Measurements from ENCODE around the gene OXER1. TPM values are rescaled to one million over a fixed set of nuclear protein-coding genes. Genes with fewer than 3 reads are reported as not detected.
A peak's percentile ranks its signal among the peaks of the same experiment; 100 is the strongest.

Gene OXER1
- total and polyA plus RNA-seq, 9 of the 15 experiments (the other 6 are each of a cell fraction or from before 2014, with no cell fraction given), result not detected

DNA sequence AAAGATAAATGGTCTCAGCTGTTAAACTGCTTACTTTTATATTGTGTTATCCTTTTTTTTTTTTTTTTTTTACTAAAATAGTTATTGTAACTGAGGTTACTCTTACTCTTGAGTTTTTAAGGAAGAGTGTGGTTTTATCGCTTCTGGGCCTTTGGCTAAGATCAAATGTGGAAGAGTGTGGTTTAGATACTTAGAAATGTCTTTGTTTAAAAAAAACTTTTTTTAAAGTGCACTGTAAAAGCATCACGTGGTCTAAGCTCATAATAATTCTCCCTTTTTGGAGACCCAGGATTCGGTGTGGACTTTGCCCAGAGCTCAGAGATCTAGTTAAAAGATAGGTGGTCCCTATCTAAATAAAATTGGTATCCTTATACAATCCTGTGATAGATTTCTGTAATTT lies 11.9 kb upstream of the OXER1 start:
- WGBS (ENCODE audit: insufficient coverage, low coverage, missing lambda C conversion rate), result 18% methylated on average over 3 of the region's 3 CpGs
- Histone ChIP-seq H3K27me3 (ENCODE audit: control insufficient read depth in 2 of 2, insufficient read depth in 2 of 2, low read length in 2 of 2) (no peaks in the 10 kb centered on the region), H3K9ac (ENCODE audit: insufficient read depth in 1 of 2, low read depth in 2 of 2, low read length in 2 of 2) (no peak overlapping the region), H3K27ac (ENCODE audit: extremely low read depth, low read depth, low read length) (no peak overlapping the region), H3K9me1 (ENCODE audit: control insufficient read depth, insufficient read depth, low read length) (no peaks in the 10 kb centered on the region), H4K20me1 (replicated peaks; ENCODE audit: control insufficient read depth, insufficient read depth, low read length) (no peaks in the 10 kb centered on the region), H2AFZ (ENCODE audit: low read depth, low read length) (no peak overlapping the region), H3K4me3 (no peak overlapping the region), H3K4me2 (ENCODE audit: insufficient read depth, low read length) (no peak overlapping the region), H3K36me3 (ENCODE audit: control insufficient read depth, insufficient read depth, low read length) (no peaks in the 10 kb centered on the region), H3K4me1 (replicated peaks in 1 of 2; ENCODE audit: control insufficient read depth in 2 of 2, insufficient read depth in 2 of 2, low read length in 2 of 2) (peaks cover 0 to 5% of the 10 kb centered on the region in 2 experiments; a peak in 2 of 5 replicates), H3K79me2 (ENCODE audit: control insufficient read depth, insufficient read depth, low read length) (no peaks in the 10 kb centered on the region), H3K9me3 (replicated peaks; ENCODE audit: control insufficient read depth, insufficient read depth, low read depth, low read length) (no peaks in the 10 kb centered on the region)
- BruUV-seq (replicated peaks), result no TSS peak
- DNase-seq (ENCODE audit: extremely low read depth in 1 of 4, low spot score in 3 of 4) (no peak), FAIRE-seq (no peak), ATAC-seq (no peak)
- in situ Hi-C loops (cut with MboI) (loop anchor here (25.0 kb wide), 1 partner anchor 264 kb away; no protein-coding TSS in a partner anchor), intact Hi-C loops (cut with micrococcal nuclease) (no loop called here)
- ChIA-PET CTCF (ENCODE audit: low intra/inter-chr PET ratio) (no interaction called here), POLR2A (interaction anchor here (1.3 kb wide), 1 partner anchor 18 kb away, joined by 4 read pairs; no protein-coding TSS in a partner anchor)
- TF ChIP-seq EP400 (IDR thresholded peaks at IDR 0.05), result no peak
- TF ChIP-seq, protein P1, sequence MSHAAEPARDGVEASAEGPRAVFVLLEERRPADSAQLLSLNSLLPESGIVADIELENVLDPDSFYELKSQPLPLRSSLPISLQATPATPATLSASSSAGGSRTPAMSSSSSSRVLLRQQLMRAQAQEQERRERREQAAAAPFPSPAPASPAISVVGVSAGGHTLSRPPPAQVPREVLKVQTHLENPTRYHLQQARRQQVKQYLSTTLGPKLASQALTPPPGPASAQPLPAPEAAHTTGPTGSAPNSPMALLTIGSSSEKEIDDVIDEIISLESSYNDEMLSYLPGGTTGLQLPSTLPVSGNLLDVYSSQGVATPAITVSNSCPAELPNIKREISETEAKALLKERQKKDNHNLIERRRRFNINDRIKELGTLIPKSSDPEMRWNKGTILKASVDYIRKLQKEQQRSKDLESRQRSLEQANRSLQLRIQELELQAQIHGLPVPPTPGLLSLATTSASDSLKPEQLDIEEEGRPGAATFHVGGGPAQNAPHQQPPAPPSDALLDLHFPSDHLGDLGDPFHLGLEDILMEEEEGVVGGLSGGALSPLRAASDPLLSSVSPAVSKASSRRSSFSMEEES (CRISPR knock-in tag; IDR thresholded peaks at IDR 0.05), result 0 out of 2 replicates have a peak, but pooled peaks have one; percentile 5
- peak; percentile 48; the same call in 1 of the 2 replicates for TF ChIP-seq RAD51 (IDR thresholded peaks at IDR 0.05; ENCODE audit: borderline replicate concordance, low read depth)

DNA sequence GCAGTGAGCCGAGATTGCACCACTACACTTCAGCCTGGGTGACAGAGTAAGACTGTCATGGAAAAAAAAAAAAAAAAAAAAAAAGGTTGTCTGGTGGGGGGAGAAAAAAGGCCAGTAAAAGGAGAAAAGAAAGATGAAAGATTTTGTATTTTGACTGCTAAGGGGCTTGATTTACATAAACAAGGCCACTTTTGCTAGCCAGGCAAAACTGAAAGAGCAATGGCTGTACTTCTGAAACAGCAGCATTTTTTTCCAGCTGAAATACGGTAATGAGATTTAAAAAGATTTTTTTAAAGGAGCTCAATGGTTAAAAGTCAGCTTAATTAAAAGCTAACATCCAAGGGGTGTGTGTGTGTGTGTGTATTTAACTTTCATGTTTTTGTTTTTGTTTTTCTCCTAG lies 11.3 kb upstream of the OXER1 start:
- no peaks in the 10 kb centered on the region for H3K79me2 ChIP-seq (ENCODE audit: control insufficient read depth, insufficient read depth, low read length)
- FAIRE-seq (no peak), DNase-seq (ENCODE audit: extremely low read depth in 1 of 4, low spot score in 3 of 4) (no peak), ATAC-seq (no peak)
- TF ChIP-seq KAT8 (IDR thresholded peaks at IDR 0.05; ENCODE audit: low read depth) (no peak), ZNF311 (CRISPR knock-in tag; IDR thresholded peaks at IDR 0.05) (no peak), HSF4 (CRISPR knock-in tag; IDR thresholded peaks at IDR 0.05; ENCODE audit: borderline replicate concordance) (no peak), SNRNP70 (optimal IDR thresholded peaks at IDR 0.05; ENCODE audit: low read depth, low read length) (no peak), ZBED1 (IDR thresholded peaks at IDR 0.05) (no peak)
- TF ChIP-seq, protein P2, sequence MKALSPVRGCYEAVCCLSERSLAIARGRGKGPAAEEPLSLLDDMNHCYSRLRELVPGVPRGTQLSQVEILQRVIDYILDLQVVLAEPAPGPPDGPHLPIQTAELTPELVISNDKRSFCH (CRISPR knock-in tag; IDR thresholded peaks at IDR 0.05), result no peak
- TF ChIP-seq, protein P2 (tag; IDR thresholded peaks at IDR 0.05), result no peak
- H2AFZ ChIP-seq (ENCODE audit: low read depth, low read length), result no peak overlapping the region
- no peak overlapping the region for H3K4me2 ChIP-seq (ENCODE audit: insufficient read depth, low read length)
- H3K27ac ChIP-seq (ENCODE audit: extremely low read depth, low read depth, low read length), result no peak overlapping the region
- peaks cover 0 to 11% of the 10 kb centered on the region in 2 experiments; a peak in 2 of 5 replicates for H3K4me1 ChIP-seq (replicated peaks in 1 of 2; ENCODE audit: control insufficient read depth in 2 of 2, insufficient read depth in 2 of 2, low read length in 2 of 2)
- WGBS (ENCODE audit: insufficient coverage, low coverage, missing lambda C conversion rate), result 4% methylated on average over 2 of the region's 2 CpGs
- no peaks in the 10 kb centered on the region for H3K36me3 ChIP-seq (ENCODE audit: control insufficient read depth, insufficient read depth, low read length)
- in situ Hi-C loops (cut with MboI) (loop anchor here (25.0 kb wide), 1 partner anchor 263 kb away; no protein-coding TSS in a partner anchor), intact Hi-C loops (cut with micrococcal nuclease) (no loop called here)
- H3K4me3 ChIP-seq, result no peak overlapping the region
- ChIA-PET CTCF (ENCODE audit: low intra/inter-chr PET ratio) (no interaction called here), POLR2A (interaction anchor here (1.3 kb wide), 1 partner anchor 17 kb away, joined by 4 read pairs; no protein-coding TSS in a partner anchor)
- no peaks in the 10 kb centered on the region for H4K20me1 ChIP-seq (replicated peaks; ENCODE audit: control insufficient read depth, insufficient read depth, low read length)
- no peaks in the 10 kb centered on the region for H3K9me3 ChIP-seq (replicated peaks; ENCODE audit: control insufficient read depth, insufficient read depth, low read depth, low read length)
- no peak overlapping the region for H3K9ac ChIP-seq (ENCODE audit: insufficient read depth in 1 of 2, low read depth in 2 of 2, low read length in 2 of 2)
- no peaks in the 10 kb centered on the region for H3K9me1 ChIP-seq (ENCODE audit: control insufficient read depth, insufficient read depth, low read length)
- H3K27me3 ChIP-seq (ENCODE audit: control insufficient read depth in 2 of 2, insufficient read depth in 2 of 2, low read length in 2 of 2), result no peaks in the 10 kb centered on the region
- BruUV-seq (replicated peaks), result no TSS peak
